Measurements from ENCODE around the gene KNG1.
A peak's percentile ranks its signal among the peaks of the same experiment; 100 is the strongest.
"Not testable (repeated sequence)": the region's sequence is repeated elsewhere in the genome, so short reads cannot be mapped to it uniquely, and the experiment has no call there.

Gene KNG1

GRCh38 chr3:186710694-186711093, 6.5 kb upstream of the KNG1 start:
- DNase-seq (ENCODE audit: low spot score): not testable (repeated sequence)

- DNase-seq (ENCODE audit: low spot score): no peak
Observed at GRCh38 chr3:186713499-186713898, 3.7 kb upstream of the KNG1 start.

GRCh38 chr3:186719945-186720739, 3.0 kb downstream of the KNG1 start:
- no peak for DNase-seq (ENCODE audit: low spot score)

DNA sequence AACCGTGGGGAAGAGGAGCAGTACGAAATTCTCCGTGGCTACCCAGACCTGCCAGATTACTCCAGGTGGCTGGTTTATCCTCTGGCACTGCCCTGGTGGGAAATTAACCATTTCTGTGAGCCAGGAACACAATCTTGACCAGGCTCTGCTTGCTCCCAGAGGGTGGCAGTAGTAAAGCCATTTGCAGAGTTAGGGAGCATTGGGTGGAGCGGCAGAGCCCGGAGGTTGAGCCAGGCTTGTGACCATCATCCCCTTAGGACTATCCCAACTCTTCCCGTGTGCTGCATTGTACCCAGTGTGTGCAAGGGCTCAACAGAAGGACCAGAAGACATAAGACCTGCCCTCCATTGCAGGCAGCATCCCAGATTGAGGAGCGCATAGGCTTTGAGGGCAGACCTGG, 5.3 kb downstream of the KNG1 start:
- DNase-seq (ENCODE audit: low spot score): no peak

DNA sequence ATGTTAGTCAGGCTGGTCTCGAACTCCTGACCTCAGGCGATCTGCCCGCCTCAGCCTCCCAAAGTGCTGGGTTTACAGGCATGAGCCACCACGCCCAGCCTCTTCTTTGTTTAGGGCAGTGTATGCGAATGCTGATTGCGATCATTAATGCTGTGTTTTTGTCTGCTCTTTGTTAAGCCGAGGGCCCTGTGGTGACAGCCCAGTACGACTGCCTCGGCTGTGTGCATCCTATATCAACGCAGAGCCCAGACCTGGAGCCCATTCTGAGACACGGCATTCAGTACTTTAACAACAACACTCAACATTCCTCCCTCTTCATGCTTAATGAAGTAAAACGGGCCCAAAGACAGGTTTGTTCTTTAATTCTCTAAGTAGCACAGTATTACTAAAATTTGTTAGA, 7.8 kb downstream of the KNG1 start:
- no peak for DNase-seq (ENCODE audit: low spot score)

- DNase-seq (ENCODE audit: low spot score): no peak
Observed at GRCh38 chr3:186732169-186732766, 15.1 kb downstream of the KNG1 start.

GRCh38 chr3:186742618-186743380, 25.6 kb downstream of the KNG1 start:
- no peak for DNase-seq (ENCODE audit: low spot score)

GRCh38 chr3:186743666-186744065, 26.5 kb downstream of the KNG1 start:
- no peak for DNase-seq (ENCODE audit: low spot score)

DNA sequence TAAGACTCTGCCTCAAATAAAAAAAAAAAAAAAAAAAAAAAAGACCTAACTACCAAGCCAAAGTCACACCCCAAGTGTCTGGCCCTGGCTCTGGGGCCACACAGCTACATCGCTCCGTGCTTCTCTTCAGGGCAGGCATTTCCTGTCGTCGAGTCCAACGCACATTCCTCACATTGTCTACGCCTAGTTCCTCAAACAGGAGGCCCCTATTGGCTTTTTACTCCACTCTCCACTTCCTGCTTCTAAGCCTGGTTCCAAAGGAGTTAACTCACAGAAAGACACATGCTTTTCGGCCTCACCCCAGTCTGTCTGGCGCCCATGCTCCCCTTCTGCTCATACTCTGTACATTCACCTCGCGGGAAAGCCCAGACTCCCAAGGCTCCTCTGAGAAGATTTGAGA, 28.8 kb downstream of the KNG1 start:
- DNase-seq (ENCODE audit: low spot score): no peak

DNA sequence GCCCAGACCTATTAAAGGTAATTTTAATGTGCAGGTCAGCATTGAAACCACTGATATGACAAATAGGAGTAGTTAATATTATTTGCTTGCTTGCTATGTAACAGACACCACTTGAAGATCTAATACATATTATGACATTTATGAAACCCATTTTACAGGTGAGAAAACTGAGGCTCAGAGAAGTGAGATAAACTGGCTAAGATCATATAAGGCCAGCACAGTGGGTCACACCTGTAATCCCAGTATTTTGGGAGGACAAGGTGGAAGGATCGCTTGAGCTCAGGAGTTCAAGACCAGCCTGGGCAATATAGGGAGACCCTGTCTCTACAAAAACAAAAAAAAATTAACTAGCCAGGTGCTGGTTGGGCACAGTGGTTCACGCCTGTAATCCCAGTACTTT, 33.2 kb downstream of the KNG1 start:
- no peak for DNase-seq (ENCODE audit: low spot score)

GRCh38 chr3:186751480-186751879, 34.3 kb downstream of the KNG1 start:
- no peak for DNase-seq (ENCODE audit: low spot score)

DNA sequence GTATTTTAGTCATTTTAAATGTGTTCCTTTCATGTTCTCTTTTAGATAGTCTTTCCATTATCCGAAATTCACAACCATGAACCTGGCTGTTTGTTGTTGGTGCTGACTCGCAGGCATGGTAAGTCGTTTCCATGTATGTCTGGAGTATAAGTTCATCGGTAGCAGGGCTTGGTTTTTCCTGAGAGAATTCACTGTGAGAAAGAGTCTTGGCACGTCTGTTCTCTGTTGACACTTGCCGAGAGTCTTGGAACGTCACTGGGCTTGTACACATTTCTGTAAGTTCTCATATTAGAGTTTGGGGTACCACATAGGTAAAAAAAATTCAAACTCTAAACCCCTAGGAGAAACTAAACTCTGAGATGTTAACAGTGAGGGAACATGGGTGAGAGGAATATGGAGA, 36.8 kb downstream of the KNG1 start:
- no peak for DNase-seq (ENCODE audit: low spot score)

- no peak for DNase-seq (ENCODE audit: low spot score)
Observed at GRCh38 chr3:186754871-186755270, 37.7 kb downstream of the KNG1 start.

GRCh38 chr3:186757214-186757613, 40.1 kb downstream of the KNG1 start:
- DNase-seq (ENCODE audit: low spot score): no peak

- DNase-seq (ENCODE audit: low spot score): no peak
Observed at GRCh38 chr3:186757686-186758220, 40.6 kb downstream of the KNG1 start.

GRCh38 chr3:186759231-186759930, 42.2 kb downstream of the KNG1 start:
- DNase-seq (ENCODE audit: low spot score): no peak

GRCh38 chr3:186760141-186760833, 43.1 kb downstream of the KNG1 start:
- no peak for DNase-seq (ENCODE audit: low spot score)

DNA sequence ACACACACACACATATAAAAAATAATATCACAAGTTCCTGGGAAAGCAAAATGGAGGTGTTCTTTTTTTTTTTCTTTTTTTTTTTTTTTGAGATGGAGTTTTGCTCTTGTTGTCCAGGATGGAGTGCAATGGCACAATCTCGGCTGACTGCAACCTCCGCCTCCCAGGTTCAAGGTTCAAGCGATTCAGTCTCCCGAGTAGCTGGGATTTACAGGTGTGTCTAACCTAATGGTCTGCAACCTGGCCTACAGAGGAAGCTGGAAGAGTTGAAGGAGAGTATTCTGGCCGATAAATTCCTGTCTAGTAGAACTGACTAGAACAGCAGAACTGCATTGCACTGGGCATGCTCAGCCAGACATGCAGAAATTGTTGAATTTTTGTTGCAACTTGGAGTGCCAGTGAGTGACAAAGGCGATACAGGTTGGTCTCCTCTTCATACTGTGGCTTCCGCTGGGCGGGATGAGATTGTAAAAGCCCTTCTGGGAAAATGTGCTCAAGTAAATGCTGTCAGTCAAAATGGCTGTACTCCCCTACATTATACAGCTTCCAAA, 43.8 kb downstream of the KNG1 start:
- no peak for DNase-seq (ENCODE audit: low spot score)

DNA sequence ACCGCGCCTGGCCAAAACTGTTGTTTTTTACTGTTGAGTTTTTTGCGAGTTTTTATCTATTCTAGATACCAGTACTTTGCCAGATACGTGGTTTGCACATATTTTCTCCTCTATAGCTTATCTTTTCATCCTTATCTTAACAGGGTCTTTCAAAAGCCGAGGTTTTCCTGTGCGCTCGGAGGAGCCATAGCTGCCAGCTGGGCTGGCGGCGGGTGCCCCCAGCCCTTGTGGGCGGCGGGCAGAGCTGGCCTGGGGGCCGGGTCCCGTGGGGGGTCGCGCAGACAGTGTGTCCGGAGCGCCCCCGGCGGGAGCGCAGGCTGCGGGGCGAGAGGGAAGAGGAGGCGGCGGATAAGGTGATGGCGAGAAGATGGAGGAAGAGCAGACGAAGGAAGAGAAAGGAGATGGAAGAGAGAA, 55.1 kb downstream of the KNG1 start:
- no peak for DNase-seq (ENCODE audit: low spot score)

DNA sequence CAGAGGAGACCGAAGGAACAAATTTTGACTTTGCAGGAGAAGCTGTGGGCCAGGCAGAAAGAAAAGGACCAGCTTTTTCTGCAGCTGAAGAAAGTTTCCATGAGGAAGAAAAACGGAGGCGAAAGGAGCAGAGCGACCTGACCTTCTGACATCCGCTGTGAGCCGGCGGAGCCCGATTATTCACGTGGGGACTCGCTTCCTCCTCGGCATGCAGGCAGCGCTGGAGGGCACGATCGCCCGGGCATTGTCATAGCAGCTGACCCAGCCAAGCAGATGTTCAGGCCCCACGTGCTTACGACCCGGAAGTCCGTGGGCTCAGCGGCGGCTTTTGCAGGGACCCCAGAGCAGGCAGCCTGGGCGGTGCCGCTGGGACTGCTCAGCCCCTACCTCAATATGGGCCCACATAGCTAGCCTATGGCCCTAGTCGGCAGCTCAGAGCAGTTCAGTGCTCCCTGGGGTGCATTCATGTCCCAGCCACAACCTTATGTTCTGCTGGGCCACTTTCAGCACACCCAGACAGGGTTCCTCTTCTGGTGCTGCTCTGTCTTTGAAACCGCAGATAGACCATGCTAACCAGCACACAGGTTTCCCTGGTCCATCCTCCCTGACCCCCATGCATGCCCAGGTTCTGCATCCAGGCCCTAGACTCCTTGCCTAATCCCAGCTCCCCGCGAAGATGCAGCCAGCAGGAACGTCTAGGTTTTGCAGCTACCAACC, 55.7 kb downstream of the KNG1 start:
- peak; percentile 71 for DNase-seq (ENCODE audit: low spot score)

GRCh38 chr3:186775999-186776398, 58.8 kb downstream of the KNG1 start:
- peak; percentile 51 for DNase-seq (ENCODE audit: low spot score)
